Endodermal cell (in vitro differentiated cells): ENCODE data around the gene LRP1-AS. TPM values are rescaled to one million over a fixed set of nuclear protein-coding genes. Genes with fewer than 3 reads are reported as not detected.

Source experiments
- DNase-seq: peaks from one replicate; pipeline ENCODE4 v3.0.0-alpha.2; 2017
- H3K27ac ChIP-seq: 2 replicates; pipeline ENCODE4 v1.5.1; 2013; ENCODE audit warnings: mild to moderate bottlenecking, low read depth, low read length, moderate library complexity
- H3K27me3 ChIP-seq: 2 replicates; pipeline ENCODE4 v1.6.1; 2013; ENCODE audit warnings: mild to moderate bottlenecking, low read length, moderate library complexity; ENCODE audit not compliant: insufficient read depth, control insufficient read depth, poor library complexity, severe bottlenecking
- H3K36me3 ChIP-seq: 2 replicates; pipeline ENCODE4 v1.7.0; 2013; ENCODE audit warnings: mild to moderate bottlenecking, low read length, moderate library complexity; ENCODE audit not compliant: control insufficient read depth, insufficient read depth
- H3K4me1 ChIP-seq: one replicate; pipeline ENCODE4 v1.7.0; 2013; ENCODE audit warnings: low read length; ENCODE audit not compliant: control insufficient read depth, insufficient read depth
- H3K4me3 ChIP-seq: 2 replicates; pipeline ENCODE4 v1.5.1; 2013; ENCODE audit warnings: mild to moderate bottlenecking, low read length, moderate library complexity
- H3K9ac ChIP-seq: 2 replicates; pipeline ENCODE4 v1.6.1; 2013; ENCODE audit warnings: mild to moderate bottlenecking, low read length, moderate library complexity; ENCODE audit not compliant: poor library complexity, severe bottlenecking; ENCODE audit errors: extremely low read depth
- H3K9me3 ChIP-seq: 2 replicates; pipeline ENCODE4 v1.6.1; 2013; ENCODE audit warnings: mild to moderate bottlenecking, low read length, moderate library complexity; ENCODE audit not compliant: control insufficient read depth
- H3K27ac Mint-ChIP-seq: 2 replicates; pipeline ENCODE4 v1.8.0; 2020; ENCODE audit warnings: mixed read lengths
- H3K27me3 Mint-ChIP-seq: 2 replicates; pipeline ENCODE4 v1.8.0; 2021; ENCODE audit warnings: mild to moderate bottlenecking, mixed read lengths; ENCODE audit not compliant: insufficient read depth
- H3K36me3 Mint-ChIP-seq: 2 replicates; pipeline ENCODE4 v1.8.0; 2020; ENCODE audit warnings: low read depth, mixed read lengths
- H3K4me1 Mint-ChIP-seq: 2 replicates; pipeline ENCODE4 v1.8.0; 2020; ENCODE audit warnings: mixed read lengths
- H3K4me3 Mint-ChIP-seq: 2 replicates; pipeline ENCODE4 v1.8.0; 2020; ENCODE audit warnings: mild to moderate bottlenecking, moderate library complexity, mixed read lengths
- H3K9me3 Mint-ChIP-seq: 2 replicates; pipeline ENCODE4 v1.8.0; 2020; ENCODE audit warnings: mild to moderate bottlenecking, mixed read lengths
- CTCF ChIP-seq: fragments of 200-600 bp; sonication (generic); conservative IDR thresholded peaks from 2 replicates; pipeline ENCODE4 v1.5.0; 2021; ENCODE audit warnings: antibody characterized with exemption, mild to moderate bottlenecking
- WGBS, 2 experiments: methylation state at CpG; one replicate each; pipeline versions ENCODE4 v1.1.5 to v1.1.7; 2013; ENCODE audit warnings: missing lambda C conversion rate in 2 of 2, mixed read lengths in 1 of 2; ENCODE audit not compliant: insufficient coverage in 1 of 2, insufficient read length in 1 of 2; 5-methylcytosine and 5-hydroxymethylcytosine counted together
- total RNA-seq, 2 donors: library from RNA; stranded (reverse); fragmentation: NEBNext Ultra II Directional in 1 of 2; extraction: Animal tissue kit (Norgen Biotek cat#: 25700) in 1 of 2; gene quantifications; 2 replicates in 1 of 2; 3 replicates in 1 of 2; pipeline ENCODE4 v1.2.1, GENCODE V29; 2021

The LRP1-AS gene
- total RNA-seq, 2 donors from 2014 or later: not detected

GRCh38 chr12:57187222-57188089, 40.0 kb upstream of the LRP1-AS start:
- Histone ChIP-seq H3K36me3 (peaks cover 58% of the 10 kb centered on the region), H3K4me1 (no peaks in the 10 kb centered on the region), H3K27ac (no peak overlapping the region), H3K9me3 (no peaks in the 10 kb centered on the region), H3K4me3 (no peak overlapping the region), H3K27me3 (no peaks in the 10 kb centered on the region), H3K9ac (no peak overlapping the region)
- 90 to 91% methylated on average over 20 to 21 of the region's 21 CpGs for WGBS, 2 experiments
- no peak for TF ChIP-seq CTCF
- Mint-ChIP-seq H3K27me3 (no peaks in the 10 kb centered on the region), H3K4me3 (no peak overlapping the region), H3K4me1 (peaks cover 3% of the 10 kb centered on the region), H3K36me3 (peaks cover 70% of the 10 kb centered on the region), H3K9me3 (no peaks in the 10 kb centered on the region), H3K27ac (no peak overlapping the region)
- DNase-seq: no peak

GRCh38 chr12:57185906-57186508, 38.6 kb upstream of the LRP1-AS start:
- Histone ChIP-seq H3K4me1 (no peaks in the 10 kb centered on the region), H3K36me3 (peaks cover 45% of the 10 kb centered on the region), H3K27ac (no peak overlapping the region), H3K27me3 (no peaks in the 10 kb centered on the region), H3K9ac (no peak overlapping the region), H3K9me3 (no peaks in the 10 kb centered on the region), H3K4me3 (no peak overlapping the region)
- WGBS, 2 experiments: 94 to 95% methylated on average over 10 to 12 of the region's 12 CpGs
- DNase-seq: no peak
- TF ChIP-seq CTCF: no peak
- peaks cover 3% of the 10 kb centered on the region for H3K4me1 Mint-ChIP-seq
- H3K4me3 Mint-ChIP-seq: no peak overlapping the region
- no peaks in the 10 kb centered on the region for H3K27me3 Mint-ChIP-seq
- peaks cover 59% of the 10 kb centered on the region for H3K36me3 Mint-ChIP-seq
- no peak overlapping the region for H3K27ac Mint-ChIP-seq
- H3K9me3 Mint-ChIP-seq: no peaks in the 10 kb centered on the region

- Mint-ChIP-seq H3K27ac (no peak overlapping the region), H3K9me3 (no peaks in the 10 kb centered on the region), H3K4me1 (peaks cover 3% of the 10 kb centered on the region), H3K27me3 (no peaks in the 10 kb centered on the region), H3K4me3 (no peak overlapping the region), H3K36me3 (peaks cover 59% of the 10 kb centered on the region)
- Histone ChIP-seq H3K4me1 (no peaks in the 10 kb centered on the region), H3K9ac (no peak overlapping the region), H3K9me3 (no peaks in the 10 kb centered on the region), H3K27me3 (no peaks in the 10 kb centered on the region), H3K4me3 (no peak overlapping the region), H3K36me3 (peaks cover 48% of the 10 kb centered on the region), H3K27ac (no peak overlapping the region)
- 97 to 98% methylated on average over 18 to 25 of the region's 25 CpGs for WGBS, 2 experiments
- no peak for TF ChIP-seq CTCF
- no peak for DNase-seq
Measured at GRCh38 chr12:57185403-57185802, 38.0 kb upstream of the LRP1-AS start.
